Kidney (tissue), 14 donors: ENCODE data around the gene CD36. TPM values are rescaled to one million over a fixed set of nuclear protein-coding genes. Genes with fewer than 3 reads are reported as not detected.

ENCODE experiments used
- DNase-seq, 5 donors: peaks; one replicate each; pipeline ENCODE4 v3.0.0-alpha.2; 2013 to 2020
- FAIRE-seq: peaks from 2 replicates; lab custom pipeline; 2012; peaks lifted over from hg19 to GRCh38; lab: Jason Lieb, UNC
- H3K27ac ChIP-seq, 2 donors: one replicate each; pipeline ENCODE4 v1.7.0; 2013; ENCODE audit warnings: low read depth in 2 of 2, low read length in 2 of 2, inconsistent platforms in 1 of 2
- H3K27me3 ChIP-seq: one replicate; pipeline ENCODE4 v1.7.1; 2013; ENCODE audit warnings: low read length, inconsistent platforms; ENCODE audit not compliant: control insufficient read depth, insufficient read depth
- H3K36me3 ChIP-seq, 3 donors: one replicate each; pipeline versions ENCODE4 v1.7.0 to v1.7.1; 2013; ENCODE audit warnings: low read length in 3 of 3, control low read depth in 1 of 3, inconsistent platforms in 1 of 3; ENCODE audit not compliant: insufficient read depth in 3 of 3, control insufficient read depth in 2 of 3
- H3K4me1 ChIP-seq, 3 donors: one replicate each; pipeline versions ENCODE4 v1.7.0 to v1.7.1; 2013; ENCODE audit warnings: low read length in 3 of 3, inconsistent platforms in 1 of 3, low read depth in 1 of 3; ENCODE audit not compliant: control insufficient read depth in 2 of 3, insufficient read depth in 2 of 3
- H3K4me3 ChIP-seq, 3 donors: one replicate each; pipeline versions ENCODE4 v1.7.0 to v1.8.1; 2013; ENCODE audit warnings: low read length in 3 of 3, control low read depth in 1 of 3, inconsistent platforms in 1 of 3
- H3K9ac ChIP-seq, 3 donors: one replicate each; pipeline versions ENCODE4 v1.7.0 to v1.7.1; 2013; ENCODE audit warnings: low read length in 3 of 3, control low read depth in 1 of 3, inconsistent platforms in 1 of 3
- H3K9me3 ChIP-seq, 3 donors: one replicate each; pipeline versions ENCODE4 v1.7.0 to v1.7.1; 2013; ENCODE audit warnings: low read length in 3 of 3, control low read depth in 1 of 3, inconsistent platforms in 1 of 3; ENCODE audit not compliant: control insufficient read depth in 2 of 3, insufficient read depth in 1 of 3
- CTCF ChIP-seq: IDR thresholded peaks from 3 replicates; pipeline ENCODE4 v1.5.1; 2012; ENCODE audit warnings: mild to moderate bottlenecking, moderate library complexity, borderline replicate concordance; ENCODE audit not compliant: insufficient read depth; ENCODE audit errors: extremely low read depth
- intact Hi-C: fragments of 100-400 bp; cut with DNase I; formaldehyde crosslinking; loops from one replicate; pipeline ENCODE4 v1.11.1; 2022
- polyA plus RNA-seq: library from polyadenylated mRNA; stranded (reverse); fragments of 350-450 nt; fragmentation: Illumina TruSeq; extraction: RNeasy Lipid Tissue Mini Kit (QIAGEN cat#74804); gene quantifications from one replicate; pipeline ENCODE4 v1.2.3, GENCODE V29; 2014; ENCODE audit warnings: low read depth, low replicate concordance; ENCODE audit not compliant: insufficient read depth
- total RNA-seq: library from RNA; stranded (reverse); fragmentation: NEBNext Ultra II Directional; extraction: Animal tissue kit (Norgen Biotek cat#: 25700); gene quantifications from one replicate; pipeline ENCODE4 v1.2.1, GENCODE V29; 2021
- donor health status: control.
- donor health status: control.
- donor health status: control.
- donor health status: control.
- donor health status: control.
- donor health status: DM: yes; HTN: yes; CAD: no.
- donor health status: Normal renal cell carcinoma (clear cell type).

The CD36 gene
- total and polyA plus RNA-seq, 2 donors from 2014 or later, result 6.7 to 10.0 TPM

- H3K36me3 ChIP-seq, result no peaks in the 10 kb centered on the region
- H3K9ac ChIP-seq, result no peak overlapping the region
- no peak for DNase-seq
- H3K27me3 ChIP-seq, result no peaks in the 10 kb centered on the region
- no peak overlapping the region for H3K4me3 ChIP-seq
- no peaks in the 10 kb centered on the region for H3K4me1 ChIP-seq
- no peak for TF ChIP-seq CTCF
- FAIRE-seq, result no peak
- no peaks in the 10 kb centered on the region for H3K9me3 ChIP-seq
- no peak overlapping the region for H3K27ac ChIP-seq
- intact Hi-C loops, result no loop called here
Observed at GRCh38 chr7:80593869-80594586, 44.4 kb upstream of the CD36 start.

- FAIRE-seq (no peak), DNase-seq (peak in 1 of 5 donors; percentile 27)
- Histone ChIP-seq H3K27ac (no peak overlapping the region), H3K9me3 (no peaks in the 10 kb centered on the region), H3K4me1 (no peaks in the 10 kb centered on the region), H3K27me3 (no peaks in the 10 kb centered on the region), H3K36me3 (no peaks in the 10 kb centered on the region), H3K9ac (no peak overlapping the region), H3K4me3 (no peak overlapping the region)
- TF ChIP-seq CTCF, result no peak
- intact Hi-C loops, result no loop called here
Observed at GRCh38 chr7:80596933-80597517, 41.4 kb upstream of the CD36 start.

GRCh38 chr7:80597875-80598274 lies 40.6 kb upstream of the CD36 start:
- Histone ChIP-seq H3K27ac (no peak overlapping the region), H3K9ac (no peak overlapping the region), H3K4me3 (no peak overlapping the region), H3K4me1 (no peaks in the 10 kb centered on the region), H3K9me3 (no peaks in the 10 kb centered on the region), H3K27me3 (no peaks in the 10 kb centered on the region), H3K36me3 (no peaks in the 10 kb centered on the region)
- DNase-seq (no peak), FAIRE-seq (no peak)
- intact Hi-C loops, result no loop called here
- no peak for TF ChIP-seq CTCF

- H3K9me3 ChIP-seq, result no peaks in the 10 kb centered on the region
- intact Hi-C loops, result no loop called here
- no peaks in the 10 kb centered on the region for H3K36me3 ChIP-seq
- no peak overlapping the region for H3K4me3 ChIP-seq
- H3K4me1 ChIP-seq, result no peaks in the 10 kb centered on the region
- no peak overlapping the region for H3K27ac ChIP-seq
- FAIRE-seq, result no peak
- no peak for DNase-seq
- no peak for TF ChIP-seq CTCF
- no peaks in the 10 kb centered on the region for H3K27me3 ChIP-seq
- H3K9ac ChIP-seq, result no peak overlapping the region
Observed at GRCh38 chr7:80600046-80600445, 38.4 kb upstream of the CD36 start.
